Mammary epithelial cell (primary cell): ENCODE results near the gene SERTAD4.

ENCODE experiments used
- CTCF ChIP-seq, 2 donors: IDR thresholded peaks in 1 of 2; conservative IDR thresholded peaks in 1 of 2; 2 replicates each; pipeline ENCODE4 v1.5.1; 2011 to 2012; ENCODE audit warnings: inconsistent platforms in 2 of 2, low read length in 2 of 2, mild to moderate bottlenecking in 2 of 2, control low read depth in 1 of 2, low read depth in 1 of 2; ENCODE audit not compliant: insufficient read depth in 1 of 2; ENCODE audit errors: extremely low read depth in 1 of 2
- EZH2 ChIP-seq: IDR thresholded peaks from 2 replicates; pipeline ENCODE4 v1.6.1; 2012; ENCODE audit warnings: low read length, inconsistent platforms, borderline replicate concordance

GRCh38 chr1:210234329-210234757, 1.7 kb downstream of the SERTAD4 start:
- no peak for TF ChIP-seq CTCF (conservative IDR thresholded peaks at IDR 0.05 in 1 of 2, IDR thresholded peaks at IDR 0.05 in 1 of 2; ENCODE audit: extremely low read depth in 1 of 2, insufficient read depth in 1 of 2, low read depth in 1 of 2, low read length in 2 of 2)
- TF ChIP-seq EZH2: no peak
